Esophagus squamous epithelium (tissue), 4 donors: Measurements from ENCODE around the gene CUEDC1.

Experiments used
- POLR2A ChIP-seq, 4 donors: fragments of 450-650 bp; IDR thresholded peaks; one replicate each; pipeline ENCODE4 v1.6.1; 2017; ENCODE audit warnings: antibody characterized with exemption in 4 of 4, mild to moderate bottlenecking in 4 of 4, moderate library complexity in 3 of 4
- TF ChIP-seq, protein P1 (sequence below), 6 experiments: fragments of 450-650 bp in 4 of 6; fragments of 200-600 bp in 2 of 6; sonication (generic) in 2 of 6; IDR thresholded peaks; one replicate each; pipeline ENCODE4 v1.5.1; 2016 to 2019; ENCODE audit warnings: antibody characterized with exemption in 6 of 6, mild to moderate bottlenecking in 4 of 6, moderate library complexity in 4 of 6

GRCh38 chr17:57959929-57960328, 4.7 kb upstream of the CUEDC1 start:
- TF ChIP-seq, protein P1, sequence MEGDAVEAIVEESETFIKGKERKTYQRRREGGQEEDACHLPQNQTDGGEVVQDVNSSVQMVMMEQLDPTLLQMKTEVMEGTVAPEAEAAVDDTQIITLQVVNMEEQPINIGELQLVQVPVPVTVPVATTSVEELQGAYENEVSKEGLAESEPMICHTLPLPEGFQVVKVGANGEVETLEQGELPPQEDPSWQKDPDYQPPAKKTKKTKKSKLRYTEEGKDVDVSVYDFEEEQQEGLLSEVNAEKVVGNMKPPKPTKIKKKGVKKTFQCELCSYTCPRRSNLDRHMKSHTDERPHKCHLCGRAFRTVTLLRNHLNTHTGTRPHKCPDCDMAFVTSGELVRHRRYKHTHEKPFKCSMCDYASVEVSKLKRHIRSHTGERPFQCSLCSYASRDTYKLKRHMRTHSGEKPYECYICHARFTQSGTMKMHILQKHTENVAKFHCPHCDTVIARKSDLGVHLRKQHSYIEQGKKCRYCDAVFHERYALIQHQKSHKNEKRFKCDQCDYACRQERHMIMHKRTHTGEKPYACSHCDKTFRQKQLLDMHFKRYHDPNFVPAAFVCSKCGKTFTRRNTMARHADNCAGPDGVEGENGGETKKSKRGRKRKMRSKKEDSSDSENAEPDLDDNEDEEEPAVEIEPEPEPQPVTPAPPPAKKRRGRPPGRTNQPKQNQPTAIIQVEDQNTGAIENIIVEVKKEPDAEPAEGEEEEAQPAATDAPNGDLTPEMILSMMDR (IDR thresholded peaks at IDR 0.05), result no peak
- no peak for TF ChIP-seq POLR2A (IDR thresholded peaks at IDR 0.05)
